ENCODE data around the gene WNT1. TPM values are rescaled to one million over a fixed set of nuclear protein-coding genes. Genes with fewer than 3 reads are reported as not detected.
A peak's percentile ranks its signal among the peaks of the same experiment; 100 is the strongest.

The WNT1 gene
- polyA plus RNA-seq, 3 donors from 2014 or later, result 0.86 to 1.2 TPM; not detected in 1

DNA sequence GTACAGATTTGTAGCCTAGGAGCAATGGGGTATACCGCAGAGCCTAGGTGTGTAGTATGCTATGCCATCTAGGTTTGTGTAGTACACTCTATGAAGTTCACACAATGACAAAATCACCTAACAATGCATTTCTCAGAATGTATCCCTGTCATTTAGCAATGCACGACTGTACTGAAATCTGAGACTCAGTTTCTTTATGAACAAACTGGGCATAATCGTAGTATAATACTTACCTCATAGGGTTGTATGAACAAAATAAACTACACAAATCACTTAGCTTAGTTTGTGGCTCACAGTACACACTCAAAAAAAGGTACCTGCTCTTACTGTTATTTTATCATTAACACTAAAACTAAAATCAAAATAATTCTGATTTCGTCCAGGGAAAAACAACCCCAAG lies 47.3 kb downstream of the WNT1 start:
- Mint-ChIP-seq H3K27me3 (ENCODE audit: low read depth in 3 of 3) (peaks cover 0 to 9% (median 0%) of the 10 kb centered on the region in 3 donors), H3K9me3 (no peaks in the 10 kb centered on the region), H3K4me1 (no peaks in the 10 kb centered on the region), H3K4me3 (no peak overlapping the region), H3K36me3 (peaks cover 10 to 43% (median 17%) of the 10 kb centered on the region in 3 donors), H3K27ac (peak overlapping the region in 3 of 6 donors; percentile 35 to 70 (median 51))
- no peak for DNase-seq

- Mint-ChIP-seq H3K4me3 (no peak overlapping the region), H3K9me3 (no peaks in the 10 kb centered on the region), H3K27ac (peak overlapping the region in 5 of 6 donors; percentile 20 to 70 (median 35)), H3K27me3 (ENCODE audit: low read depth in 3 of 3) (peaks cover 0 to 9% (median 0%) of the 10 kb centered on the region in 3 donors), H3K36me3 (peaks cover 10 to 43% (median 14%) of the 10 kb centered on the region in 3 donors), H3K4me1 (peaks cover 0 to 1% of the 10 kb centered on the region in 2 donors)
- no peak for DNase-seq
These were observed 48.0 kb downstream of the WNT1 start for GRCh38 chr12:49026101-49026500.

DNA sequence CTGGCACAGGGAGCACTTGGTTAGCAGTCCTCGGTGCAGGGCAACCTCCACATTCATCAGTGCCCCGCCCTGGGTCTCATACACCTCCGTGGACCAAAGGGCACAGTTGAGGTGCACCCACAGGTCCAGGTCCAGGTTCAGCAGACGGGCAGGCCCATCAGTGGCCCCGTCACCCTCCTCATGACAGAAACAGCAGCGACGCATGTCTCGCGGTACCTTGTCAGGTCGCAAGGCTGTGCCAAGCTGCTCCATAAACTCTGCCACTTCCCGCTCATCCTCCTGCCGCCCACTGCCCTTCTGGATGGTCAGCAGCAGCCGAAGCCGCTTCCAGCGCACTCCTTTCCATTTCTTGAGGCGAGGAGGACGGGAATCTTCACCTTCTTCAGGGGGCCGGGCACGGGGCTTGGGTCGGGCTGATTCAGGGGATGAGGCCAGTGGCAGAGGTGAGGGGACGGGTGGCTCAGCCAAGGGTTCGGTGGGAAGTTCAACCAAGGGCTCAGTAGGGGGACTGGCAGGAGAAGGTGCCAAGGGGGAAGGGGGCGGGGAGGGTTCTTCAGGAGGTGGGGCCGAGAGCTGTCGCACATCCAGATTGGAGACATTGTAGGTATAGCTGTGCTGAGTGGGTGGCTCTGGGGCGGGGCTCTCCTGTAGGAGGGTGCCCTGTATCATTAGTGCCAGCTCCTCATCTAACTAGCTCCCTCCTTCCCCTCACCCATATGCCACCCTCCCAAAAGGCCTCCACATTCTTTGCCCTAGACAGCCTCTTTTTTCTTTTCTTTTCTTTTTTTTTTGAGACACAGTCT lies 48.8 kb downstream of the WNT1 start:
- Mint-ChIP-seq H3K4me3 (no peak overlapping the region), H3K9me3 (no peaks in the 10 kb centered on the region), H3K27ac (peak overlapping the region in 2 of 6 donors; percentile 34 to 67), H3K4me1 (peaks cover 0 to 1% of the 10 kb centered on the region in 2 donors), H3K36me3 (peaks cover 10 to 40% (median 11%) of the 10 kb centered on the region in 3 donors), H3K27me3 (ENCODE audit: low read depth in 3 of 3) (peaks cover 0 to 9% (median 0%) of the 10 kb centered on the region in 3 donors)
- DNase-seq, result no peak

DNA sequence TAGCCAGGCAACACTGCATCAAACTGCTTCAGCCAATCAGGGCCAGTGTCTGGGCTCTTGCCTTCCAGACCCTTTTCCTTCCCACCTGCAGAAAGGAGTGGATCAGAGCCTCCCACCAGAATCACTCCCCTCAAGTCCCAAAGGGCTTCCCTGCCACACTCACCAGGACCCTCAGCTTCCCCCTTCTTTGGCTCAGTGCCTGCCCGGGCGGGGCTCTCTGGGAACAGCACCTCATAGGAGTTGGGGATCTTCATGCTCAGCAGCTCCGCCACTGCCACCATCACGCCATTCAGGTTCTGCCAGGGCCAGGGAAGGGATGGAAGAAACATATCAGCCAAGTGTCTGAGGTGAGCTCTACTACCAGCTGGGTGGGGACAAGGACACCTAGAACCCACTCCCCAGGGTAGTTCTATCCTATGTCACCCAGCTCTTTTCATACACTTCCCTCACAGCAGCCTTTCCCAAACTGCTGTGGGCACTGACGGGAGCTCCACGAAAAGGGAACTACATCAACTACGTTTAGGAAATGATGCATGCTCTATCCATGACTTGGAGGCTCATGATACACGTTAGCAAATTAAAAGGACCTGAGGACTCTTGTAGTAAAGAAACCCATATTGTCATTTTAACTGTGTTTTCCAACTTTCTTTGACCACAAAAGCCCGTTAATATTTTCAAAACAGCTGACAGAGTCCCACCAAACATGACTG lies 49.9 kb downstream of the WNT1 start:
- peaks cover 0 to 1% of the 10 kb centered on the region in 2 donors for H3K4me1 Mint-ChIP-seq
- DNase-seq, result no peak
- H3K36me3 Mint-ChIP-seq, result peaks cover 4 to 28% (median 4%) of the 10 kb centered on the region in 3 donors
- peak overlapping the region; percentile 22 to 66 (median 60) for H3K27ac Mint-ChIP-seq
- peaks cover 0 to 7% (median 0%) of the 10 kb centered on the region in 3 donors for H3K27me3 Mint-ChIP-seq (ENCODE audit: low read depth in 3 of 3)
- H3K9me3 Mint-ChIP-seq, result no peaks in the 10 kb centered on the region
- no peak overlapping the region for H3K4me3 Mint-ChIP-seq

- H3K27me3 Mint-ChIP-seq (ENCODE audit: low read depth in 3 of 3), result peaks cover 0 to 7% (median 0%) of the 10 kb centered on the region in 3 donors
- H3K9me3 Mint-ChIP-seq, result no peaks in the 10 kb centered on the region
- H3K4me3 Mint-ChIP-seq, result no peak overlapping the region
- peaks cover 4 to 28% (median 5%) of the 10 kb centered on the region in 3 donors for H3K36me3 Mint-ChIP-seq
- DNase-seq, result no peak
- peak overlapping the region in 4 of 6 donors; percentile 35 to 66 (median 58) for H3K27ac Mint-ChIP-seq
- H3K4me1 Mint-ChIP-seq, result peaks cover 0 to 1% of the 10 kb centered on the region in 2 donors
These were observed 50.6 kb downstream of the WNT1 start for GRCh38 chr12:49028666-49029275.

DNA sequence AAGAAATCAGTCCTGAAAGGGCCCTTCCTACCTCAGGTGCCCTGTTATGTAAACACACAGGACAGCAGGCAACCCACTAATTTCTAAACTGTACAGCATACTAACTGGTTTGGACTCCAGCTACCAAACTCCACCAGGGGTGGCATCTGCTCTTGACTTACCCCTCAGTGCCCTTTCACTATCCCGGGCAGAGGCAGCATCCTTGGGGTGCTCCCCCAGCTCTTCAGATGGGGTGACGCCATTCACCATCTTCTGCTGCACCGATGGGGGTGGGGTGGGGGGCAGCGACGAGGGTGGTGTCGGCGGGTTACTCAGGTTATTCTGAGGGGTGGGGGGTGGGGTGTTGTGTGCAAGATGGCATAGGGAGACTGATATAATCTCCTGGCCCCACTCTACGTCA lies 52.0 kb downstream of the WNT1 start:
- H3K9me3 Mint-ChIP-seq, result no peaks in the 10 kb centered on the region
- peaks cover 0 to 7% (median 2%) of the 10 kb centered on the region in 3 donors for H3K27me3 Mint-ChIP-seq (ENCODE audit: low read depth in 3 of 3)
- DNase-seq, result no peak
- no peak overlapping the region for H3K4me3 Mint-ChIP-seq
- peak overlapping the region; percentile 46 to 77 (median 71) for H3K27ac Mint-ChIP-seq
- H3K4me1 Mint-ChIP-seq, result peaks cover 0 to 1% of the 10 kb centered on the region in 2 donors
- H3K36me3 Mint-ChIP-seq, result peaks cover 4 to 23% (median 8%) of the 10 kb centered on the region in 3 donors

- Mint-ChIP-seq H3K27ac (peak overlapping the region in 5 of 6 donors; percentile 59 to 79 (median 64)), H3K36me3 (peaks cover 4 to 26% (median 6%) of the 10 kb centered on the region in 3 donors), H3K4me1 (peaks cover 0 to 1% of the 10 kb centered on the region in 2 donors), H3K27me3 (ENCODE audit: low read depth in 3 of 3) (peaks cover 0 to 7% (median 2%) of the 10 kb centered on the region in 3 donors), H3K9me3 (no peaks in the 10 kb centered on the region), H3K4me3 (no peak overlapping the region)
- no peak for DNase-seq
These were observed 52.8 kb downstream of the WNT1 start for GRCh38 chr12:49030714-49031572.

GRCh38 chr12:49031573-49032161 lies 53.5 kb downstream of the WNT1 start:
- DNase-seq, result no peak
- Mint-ChIP-seq H3K27me3 (ENCODE audit: low read depth in 3 of 3) (peaks cover 0 to 6% (median 2%) of the 10 kb centered on the region in 3 donors), H3K36me3 (peaks cover 5 to 23% (median 9%) of the 10 kb centered on the region in 3 donors), H3K4me3 (no peak overlapping the region), H3K9me3 (no peaks in the 10 kb centered on the region), H3K4me1 (peaks cover 0 to 1% of the 10 kb centered on the region in 2 donors), H3K27ac (peak overlapping the region in 1 of 6 donors; percentile 73)

Other genes starting within 250 kb of the WNT1 start
- not detected for gene ADCY6, start 189.2 kb upstream of the WNT1 start, polyA plus RNA-seq
- gene CACNB3, start 159.8 kb upstream of the WNT1 start, polyA plus RNA-seq, result 1 to 10 TPM in 2 of 3 donors, under 1 TPM in 1; 0.66 to 2.1 (median 1.4) TPM
- gene DDX23, start 126.2 kb upstream of the WNT1 start, polyA plus RNA-seq, result 10 to 100 TPM; 27.7 to 76.6 (median 37.7) TPM
- gene RND1, start 112.5 kb upstream of the WNT1 start, polyA plus RNA-seq, result 1 to 10 TPM in 1 of 3 donors, under 1 TPM in 1, not detected in 1; 0.63 to 1.7 TPM
- gene FKBP11, start 52.8 kb upstream of the WNT1 start, polyA plus RNA-seq, result 100 to 1,000 TPM; 195 to 241 (median 226) TPM
- gene ARF3, start 20.8 kb upstream of the WNT1 start, polyA plus RNA-seq, result 10 to 100 TPM; 31.2 to 40.7 (median 37.2) TPM
- under 1 TPM in 2 of 3 donors, not detected in 1; 0.45 to 0.68 TPM for gene WNT10B, start 6.6 kb upstream of the WNT1 start, polyA plus RNA-seq
- not detected for gene DDN, start 21.1 kb downstream of the WNT1 start, polyA plus RNA-seq
- 10 to 100 TPM; 58.5 to 75.3 (median 69.1) TPM for gene PRKAG1, start 40.5 kb downstream of the WNT1 start, polyA plus RNA-seq
- 10 to 100 TPM in 1 of 3 donors, 1 to 10 TPM in 2; 1.1 to 29.6 (median 3.8) TPM for gene KMT2D, start 82.5 kb downstream of the WNT1 start, polyA plus RNA-seq
- 10 to 100 TPM; 11.0 to 22.5 (median 16.5) TPM for gene RHEBL1, start 91.7 kb downstream of the WNT1 start, polyA plus RNA-seq
- not detected for gene DHH, start 116.5 kb downstream of the WNT1 start, polyA plus RNA-seq
- 10 to 100 TPM; 15.9 to 46.0 (median 39.6) TPM for gene LMBR1L, start 132.5 kb downstream of the WNT1 start, polyA plus RNA-seq
- gene TUBA1B, start 153.1 kb downstream of the WNT1 start, polyA plus RNA-seq, result 100 to 1,000 TPM; 477 to 869 (median 576) TPM
- 100 to 1,000 TPM; 157 to 209 (median 206) TPM for gene TUBA1A, start 210.8 kb downstream of the WNT1 start, polyA plus RNA-seq

All from immature natural killer cell (primary cell).